ENCODE measurements around the gene SERPINB10. TPM values are rescaled to one million over a fixed set of nuclear protein-coding genes. Genes with fewer than 3 reads are reported as not detected.
A peak's percentile ranks its signal among the peaks of the same experiment; 100 is the strongest.

Gene SERPINB10
- polyA plus RNA-seq, 1 experiment = 0.38 TPM

GRCh38 chr18:63890237-63890949, 17.4 kb upstream of the SERPINB10 start:
- ChIA-PET POLR2A (no interaction called here), CTCF (interaction anchor here (0.7 to 2.3 kb wide), 5 partner anchors 10 to 1567 kb away, joined by 3 to 11 read pairs (median 3); no protein-coding TSS in a partner anchor)
- Histone ChIP-seq H3K36me3 (ENCODE audit: control insufficient read depth, insufficient read depth, low read length) (no peaks in the 10 kb centered on the region), H3K4me3 (ENCODE audit: low read depth, low read length) (no peak overlapping the region), H3K27me3 (ENCODE audit: control insufficient read depth, insufficient read depth, low read length) (0 out of 2 replicates have a peak, but pooled peaks cover 1% of the 10 kb centered on the region)
- no peak for DNase-seq (ENCODE audit: low read depth)
- TF ChIP-seq, protein P1, sequence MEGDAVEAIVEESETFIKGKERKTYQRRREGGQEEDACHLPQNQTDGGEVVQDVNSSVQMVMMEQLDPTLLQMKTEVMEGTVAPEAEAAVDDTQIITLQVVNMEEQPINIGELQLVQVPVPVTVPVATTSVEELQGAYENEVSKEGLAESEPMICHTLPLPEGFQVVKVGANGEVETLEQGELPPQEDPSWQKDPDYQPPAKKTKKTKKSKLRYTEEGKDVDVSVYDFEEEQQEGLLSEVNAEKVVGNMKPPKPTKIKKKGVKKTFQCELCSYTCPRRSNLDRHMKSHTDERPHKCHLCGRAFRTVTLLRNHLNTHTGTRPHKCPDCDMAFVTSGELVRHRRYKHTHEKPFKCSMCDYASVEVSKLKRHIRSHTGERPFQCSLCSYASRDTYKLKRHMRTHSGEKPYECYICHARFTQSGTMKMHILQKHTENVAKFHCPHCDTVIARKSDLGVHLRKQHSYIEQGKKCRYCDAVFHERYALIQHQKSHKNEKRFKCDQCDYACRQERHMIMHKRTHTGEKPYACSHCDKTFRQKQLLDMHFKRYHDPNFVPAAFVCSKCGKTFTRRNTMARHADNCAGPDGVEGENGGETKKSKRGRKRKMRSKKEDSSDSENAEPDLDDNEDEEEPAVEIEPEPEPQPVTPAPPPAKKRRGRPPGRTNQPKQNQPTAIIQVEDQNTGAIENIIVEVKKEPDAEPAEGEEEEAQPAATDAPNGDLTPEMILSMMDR (IDR thresholded peaks at IDR 0.05; ENCODE audit: insufficient read depth, low read depth, low read length) = no peak

DNA sequence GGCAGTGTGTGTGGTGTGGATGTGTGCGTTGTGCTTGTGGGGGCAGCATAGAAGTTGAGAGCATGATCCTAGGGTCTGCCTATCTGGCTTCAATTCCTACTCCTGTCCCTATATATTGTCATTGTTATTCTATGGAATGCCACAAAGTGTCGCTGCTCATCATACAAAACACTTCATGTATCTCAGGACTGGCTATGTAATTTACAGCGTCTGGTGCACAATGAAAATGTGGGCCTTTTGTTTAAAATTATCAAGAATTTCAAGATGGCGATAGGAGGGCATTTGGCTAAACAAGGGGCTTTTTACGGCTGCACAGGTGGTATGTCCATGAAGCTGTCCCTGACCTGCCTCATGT, 16.8 kb upstream of the SERPINB10 start:
- POLR2A ChIA-PET = no interaction called here
- Histone ChIP-seq H3K36me3 (ENCODE audit: control insufficient read depth, insufficient read depth, low read length) (no peaks in the 10 kb centered on the region), H3K4me3 (ENCODE audit: low read depth, low read length) (no peak overlapping the region), H3K27me3 (ENCODE audit: control insufficient read depth, insufficient read depth, low read length) (0 out of 2 replicates have a peak, but pooled peaks cover 1% of the 10 kb centered on the region)
- TF ChIP-seq, protein P1 (IDR thresholded peaks at IDR 0.05; ENCODE audit: insufficient read depth, low read depth, low read length) = 0 out of 2 replicates have a peak, but pooled peaks have one; percentile 12
- CTCF ChIA-PET = interaction anchor here (0.7 to 2.3 kb wide), 4 partner anchors 9 to 45 kb away, joined by 6 to 11 read pairs (median 6); no protein-coding TSS in a partner anchor
- no peak for DNase-seq (ENCODE audit: low read depth)

DNA sequence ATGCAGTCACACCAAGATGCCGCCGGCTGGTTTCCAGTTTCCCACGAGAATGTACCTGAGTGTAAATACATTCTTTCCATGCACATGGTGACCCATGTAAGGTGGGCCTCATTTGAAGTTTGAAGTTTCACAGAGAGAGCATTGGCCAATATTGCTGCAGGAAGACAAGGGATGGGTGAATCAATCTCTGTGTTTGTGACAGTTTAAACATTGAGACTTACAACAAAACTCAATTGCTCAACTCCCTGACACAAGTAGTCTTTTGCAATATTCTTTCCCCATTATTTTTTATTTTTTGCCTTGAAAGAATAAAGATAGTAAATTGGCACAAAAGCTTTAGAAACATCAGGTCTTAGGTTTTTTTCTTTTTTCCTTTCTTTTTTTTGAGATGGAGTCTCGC, 15.2 kb upstream of the SERPINB10 start:
- Histone ChIP-seq H3K4me3 (ENCODE audit: low read depth, low read length) (no peak overlapping the region), H3K27me3 (ENCODE audit: control insufficient read depth, insufficient read depth, low read length) (0 out of 2 replicates have a peak, but pooled peaks cover 1% of the 10 kb centered on the region), H3K36me3 (ENCODE audit: control insufficient read depth, insufficient read depth, low read length) (no peaks in the 10 kb centered on the region)
- TF ChIP-seq, protein P1 (IDR thresholded peaks at IDR 0.05; ENCODE audit: insufficient read depth, low read depth, low read length) = no peak
- ChIA-PET CTCF (interaction anchor here (1.2 kb wide), 1 partner anchor 32 kb away, joined by 3 read pairs; no protein-coding TSS in a partner anchor), POLR2A (no interaction called here)
- no peak for DNase-seq (ENCODE audit: low read depth)

DNA sequence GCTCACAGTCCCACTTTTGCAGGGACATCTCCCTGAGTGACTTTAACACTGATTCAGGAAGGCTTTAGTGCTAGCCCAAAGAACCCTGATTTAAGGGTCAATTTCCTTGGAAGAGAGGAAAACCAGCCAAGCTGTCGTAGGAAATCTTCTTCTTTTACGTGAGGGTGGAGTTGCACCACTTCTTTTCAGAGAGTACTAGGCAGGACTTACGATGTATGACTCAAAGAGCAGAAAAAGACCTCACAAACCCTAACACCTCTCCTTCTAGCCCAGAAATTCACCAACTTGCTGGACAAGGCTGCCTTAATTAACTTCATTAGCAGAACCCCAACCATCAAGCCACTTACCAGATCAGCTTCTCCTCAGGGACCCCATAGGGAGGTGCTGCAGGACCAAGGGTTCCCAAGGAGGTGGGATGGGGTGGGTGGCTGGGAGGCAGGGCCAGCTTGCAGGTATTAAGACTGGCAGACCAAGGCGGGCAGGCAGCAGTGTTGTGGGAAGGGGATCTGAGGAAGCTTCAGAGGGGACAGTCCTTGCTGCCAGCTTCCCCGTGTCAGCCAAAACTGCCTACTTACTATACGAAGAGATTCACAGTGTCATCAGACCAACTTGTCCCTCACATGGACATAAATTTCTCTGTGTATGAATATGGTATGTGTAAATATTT, 13.5 kb upstream of the SERPINB10 start:
- ChIA-PET POLR2A (no interaction called here), CTCF (interaction anchor here (1.6 kb wide), 1 partner anchor 42 kb away, joined by 8 read pairs; no protein-coding TSS in a partner anchor)
- TF ChIP-seq, protein P1 (IDR thresholded peaks at IDR 0.05; ENCODE audit: insufficient read depth, low read depth, low read length) = no peak
- 0 out of 2 replicates have a peak, but pooled peaks cover 1% of the 10 kb centered on the region for H3K27me3 ChIP-seq (ENCODE audit: control insufficient read depth, insufficient read depth, low read length)
- no peaks in the 10 kb centered on the region for H3K36me3 ChIP-seq (ENCODE audit: control insufficient read depth, insufficient read depth, low read length)
- H3K4me3 ChIP-seq (ENCODE audit: low read depth, low read length) = no peak overlapping the region
- no peak for DNase-seq (ENCODE audit: low read depth)

GRCh38 chr18:63895190-63895589, 12.6 kb upstream of the SERPINB10 start:
- ChIA-PET POLR2A (no interaction called here), CTCF (interaction anchor here (0.9 kb wide), 1 partner anchor 24 kb away, joined by 3 read pairs; no protein-coding TSS in a partner anchor)
- Histone ChIP-seq H3K36me3 (ENCODE audit: control insufficient read depth, insufficient read depth, low read length) (no peaks in the 10 kb centered on the region), H3K27me3 (ENCODE audit: control insufficient read depth, insufficient read depth, low read length) (0 out of 2 replicates have a peak, but pooled peaks cover 1% of the 10 kb centered on the region), H3K4me3 (ENCODE audit: low read depth, low read length) (no peak overlapping the region)
- TF ChIP-seq, protein P1 (IDR thresholded peaks at IDR 0.05; ENCODE audit: insufficient read depth, low read depth, low read length) = no peak
- no peak for DNase-seq (ENCODE audit: low read depth)

Data from BJ (cell line).